K562 (cell line): Measurements from ENCODE around the gene VMP1. TPM values are rescaled to one million over a fixed set of nuclear protein-coding genes. Genes with fewer than 3 reads are reported as not detected.

Source experiments
- AFF1 ChIP-seq, 2 experiments: fragments of 450-650 bp; IDR thresholded peaks; 2 replicates each; pipeline ENCODE4 v1.6.1; 2018; ENCODE audit warnings: mild to moderate bottlenecking in 2 of 2, low read depth in 1 of 2; ENCODE audit not compliant: partially characterized antibody in 2 of 2
- MCM5 ChIP-seq: fragments of 450-650 bp; IDR thresholded peaks from 2 replicates; pipeline ENCODE4 v1.6.1; 2016; ENCODE audit warnings: low read depth
- MNT ChIP-seq, 2 experiments: fragments of 450-650 bp; conservative IDR thresholded peaks; 2 replicates each; pipeline ENCODE4 v1.6.1; 2017; ENCODE audit warnings: mild to moderate bottlenecking in 2 of 2, moderate library complexity in 2 of 2
- OTX1 ChIP-seq: fragments of 450-650 bp; formaldehyde crosslinking; IDR thresholded peaks from 2 replicates; pipeline ENCODE4 v1.4.0; 2022; ENCODE audit warnings: mild to moderate bottlenecking
- TSC22D4 ChIP-seq: fragments of 450-650 bp; IDR thresholded peaks from 2 replicates; pipeline ENCODE4 v1.6.1; 2016; ENCODE audit warnings: missing genetic modification characterization, missing biosample characterization, control low read depth
- ZNF146 ChIP-seq: IDR thresholded peaks from one replicate; pipeline ENCODE4 v1.6.1; 2018; ENCODE audit warnings: missing compliant biosample characterization; ENCODE audit not compliant: unreplicated experiment
- ZNF318 ChIP-seq, 2 experiments: fragments of 450-650 bp; IDR thresholded peaks; 2 replicates each; pipeline ENCODE4 v1.6.1; 2016; ENCODE audit warnings: mild to moderate bottlenecking in 2 of 2, borderline replicate concordance in 1 of 2, low read depth in 1 of 2, moderate library complexity in 1 of 2
- ZNF639 ChIP-seq, 2 experiments: fragments of 200-800 bp in 1 of 2; sonication (Bioruptor generic) in 1 of 2; sonication (generic) in 1 of 2; formaldehyde crosslinking in 1 of 2; IDR thresholded peaks in 1 of 2; conservative IDR thresholded peaks in 1 of 2; 2 replicates each; pipeline versions ENCODE4 v1.5.0 to v1.6.1; 2016 to 2020; ENCODE audit warnings: missing compliant biosample characterization in 1 of 2, missing genetic modification characterization in 1 of 2, missing genetic modification reagents in 1 of 2
- polyA plus RNA-seq, 8 experiments: library from polyadenylated mRNA; depleted of rRNA in 4 of 8; stranded (reverse) in 5 of 8; unstranded in 3 of 8; fragments of >200 nt; fragmentation: Nextera tagmentation in 2 of 8; fragmentation: Illumina TruSeq in 1 of 8; extraction: Ambion mirVana in 2 of 8; extraction: Trizol in 1 of 8; gene quantifications; 2 replicates each; pipeline versions ENCODE4 v1.2.1 to v1.2.3, GENCODE V29; 2011 to 2014; ENCODE audit warnings: inconsistent platforms in 1 of 8, missing spikeins in 1 of 8
- total RNA-seq, 7 experiments: library from RNA; depleted of rRNA in 6 of 7; stranded (reverse); fragments of >200 nt in 6 of 7; fragmentation: Illumina TruSeq in 2 of 7; extraction: Trizol in 2 of 7; gene quantifications; 2 replicates each; pipeline versions ENCODE4 v1.2.1 to v1.2.3, GENCODE V29; 2011 to 2021; ENCODE audit warnings: low replicate concordance in 1 of 7

Gene VMP1
- total and polyA plus RNA-seq, 9 of the 15 experiments (the other 6 are each of a cell fraction or from before 2014, with no cell fraction given) = 123 to 304 (median 151) TPM

GRCh38 chr17:59785091-59785799 is 77.8 kb downstream of the VMP1 start (continued):
- TF ChIP-seq AFF1 (IDR thresholded peaks at IDR 0.05; ENCODE audit: low read depth in 1 of 2, partially characterized antibody in 2 of 2) = peak; percentile 47 to 61
- no peak for TF ChIP-seq ZNF639 (CRISPR knock-in tag; conservative IDR thresholded peaks at IDR 0.05 in 1 of 2, IDR thresholded peaks at IDR 0.05 in 1 of 2)
- no peak for TF ChIP-seq ZNF146 (CRISPR knock-in tag)
- TF ChIP-seq MCM5 = no peak
- TF ChIP-seq MNT (conservative IDR thresholded peaks at IDR 0.05) = no peak
- TF ChIP-seq TSC22D4 (tag) = no peak
- TF ChIP-seq OTX1 (CRISPR knock-in tag) = no peak
- TF ChIP-seq ZNF318 (IDR thresholded peaks at IDR 0.05; ENCODE audit: borderline replicate concordance in 1 of 2, low read depth in 1 of 2) = no peak
